ENCODE data around the gene KCTD21.

GRCh38 chr11:78189851-78190250, 1.4 kb upstream of the KCTD21 start:
- TF ChIP-seq, protein P1, sequence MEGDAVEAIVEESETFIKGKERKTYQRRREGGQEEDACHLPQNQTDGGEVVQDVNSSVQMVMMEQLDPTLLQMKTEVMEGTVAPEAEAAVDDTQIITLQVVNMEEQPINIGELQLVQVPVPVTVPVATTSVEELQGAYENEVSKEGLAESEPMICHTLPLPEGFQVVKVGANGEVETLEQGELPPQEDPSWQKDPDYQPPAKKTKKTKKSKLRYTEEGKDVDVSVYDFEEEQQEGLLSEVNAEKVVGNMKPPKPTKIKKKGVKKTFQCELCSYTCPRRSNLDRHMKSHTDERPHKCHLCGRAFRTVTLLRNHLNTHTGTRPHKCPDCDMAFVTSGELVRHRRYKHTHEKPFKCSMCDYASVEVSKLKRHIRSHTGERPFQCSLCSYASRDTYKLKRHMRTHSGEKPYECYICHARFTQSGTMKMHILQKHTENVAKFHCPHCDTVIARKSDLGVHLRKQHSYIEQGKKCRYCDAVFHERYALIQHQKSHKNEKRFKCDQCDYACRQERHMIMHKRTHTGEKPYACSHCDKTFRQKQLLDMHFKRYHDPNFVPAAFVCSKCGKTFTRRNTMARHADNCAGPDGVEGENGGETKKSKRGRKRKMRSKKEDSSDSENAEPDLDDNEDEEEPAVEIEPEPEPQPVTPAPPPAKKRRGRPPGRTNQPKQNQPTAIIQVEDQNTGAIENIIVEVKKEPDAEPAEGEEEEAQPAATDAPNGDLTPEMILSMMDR (IDR thresholded peaks at IDR 0.05) = no peak
- TF ChIP-seq POLR2A (IDR thresholded peaks at IDR 0.05) = no peak

Measured in tibial nerve (tissue), 3 donors.